Stimulated activated CD4-positive, alpha-beta T cell treated with anti-CD3 and anti-CD28 coated beads, Interleukin-12 subunit alpha, Interleukin-12 subunit beta, amount 100 ng/mL, for 48 hours (primary cell): ENCODE data around the gene FARS2.

Experiments
- DNase-seq, 3 donors: peaks; one replicate each; pipeline ENCODE4 v3.0.0-alpha.2; 2020; ENCODE audit warnings: low read depth in 2 of 3, low spot score in 1 of 3

Gene FARS2

DNA sequence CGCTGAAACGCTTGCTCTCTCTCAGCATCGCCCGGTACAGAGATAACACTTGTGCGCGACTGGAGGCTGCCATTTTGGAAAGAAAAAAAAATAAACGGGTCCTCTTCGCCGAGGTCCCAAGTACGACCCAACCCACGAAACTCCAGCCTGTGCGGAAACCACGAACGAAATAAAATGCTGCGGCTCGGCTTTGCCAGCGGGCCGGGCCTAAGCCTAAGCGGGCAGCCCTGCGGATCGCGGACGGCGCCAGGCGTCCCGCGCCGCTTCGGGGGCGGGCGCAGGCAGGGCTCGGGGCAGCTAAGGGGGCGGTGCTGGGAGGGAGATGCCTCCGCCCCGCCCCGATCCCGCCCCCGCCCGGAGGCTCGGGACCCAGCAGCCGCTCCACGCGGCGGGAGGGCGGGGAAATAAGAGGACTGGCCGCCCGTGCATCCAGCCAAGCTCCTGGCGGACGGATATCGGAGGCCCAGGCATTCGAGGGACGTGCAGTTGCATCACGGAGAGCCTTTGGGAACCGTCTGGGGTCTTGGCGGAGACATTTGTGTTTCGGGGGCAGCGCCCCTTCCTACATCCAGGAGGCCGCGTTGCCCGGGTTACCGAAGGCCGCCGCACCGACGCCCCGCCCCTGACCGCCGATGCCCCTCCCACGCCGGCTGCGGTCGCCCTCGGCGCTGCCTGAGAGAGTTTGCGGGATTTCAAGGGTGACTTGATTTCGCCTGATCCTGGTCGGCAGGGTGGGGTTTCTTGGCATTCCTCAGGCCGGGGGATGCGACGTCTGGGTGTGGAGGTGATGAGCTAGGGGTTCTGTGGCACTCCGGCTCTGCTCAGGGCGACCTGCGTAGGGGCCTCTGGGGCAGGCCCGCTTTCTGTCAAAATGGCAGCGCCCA, at the start of gene FARS2, which contains the start of gene LYRM4:
FARS2 (plus strand) TSS at position 853 of the 884 bp plus-strand sequence.
LYRM4 (minus strand) TSS at position 290 of the 884 bp plus-strand sequence; CDS start at position 73, 217 bp downstream.
- DNase-seq: peak; percentile 78 to 88 (median 81)

DNA sequence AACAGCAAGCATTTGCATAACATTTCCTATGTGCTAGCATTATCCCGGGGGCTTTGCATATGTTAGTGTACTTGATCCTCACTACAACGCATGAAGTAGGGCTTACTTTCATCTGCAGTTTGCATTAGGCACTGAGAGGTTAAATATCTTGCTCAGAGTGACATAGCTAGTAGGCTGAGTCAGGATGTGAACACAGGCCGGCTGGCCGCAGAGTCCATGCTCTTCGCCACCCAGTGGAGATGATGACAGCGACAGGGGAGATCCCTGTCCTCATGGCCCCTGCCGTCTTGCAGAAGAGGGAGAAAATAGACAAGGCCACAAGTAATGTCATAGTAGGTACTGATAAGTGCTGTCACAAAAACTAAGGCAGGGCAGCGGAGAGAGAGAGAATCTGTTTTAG, 47.5 kb upstream of the FARS2 start:
- DNase-seq: no peak

DNA sequence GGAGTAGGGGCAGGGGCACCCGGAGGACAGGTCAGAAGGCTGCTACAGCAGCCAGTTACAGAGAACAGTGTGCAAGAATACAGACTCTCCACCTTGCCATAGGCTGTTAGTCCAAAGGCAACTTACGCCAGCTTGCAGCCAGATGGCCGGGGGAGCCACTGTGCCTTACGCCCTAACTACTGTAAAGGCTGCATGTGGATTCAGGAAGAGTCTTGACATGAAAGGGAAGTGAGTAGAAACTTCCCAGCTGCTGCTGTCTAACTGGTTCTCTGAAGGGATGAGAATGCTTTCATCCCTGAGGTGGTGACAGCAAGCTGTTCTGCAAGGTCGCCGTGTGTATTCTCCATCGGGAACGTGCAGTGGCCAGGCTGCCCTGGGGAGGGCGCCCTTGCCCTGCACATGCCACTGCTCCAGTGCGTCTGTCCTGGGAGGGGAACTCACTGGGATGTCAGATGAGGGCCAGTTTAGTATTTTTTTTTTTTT, 46.7 kb upstream of the FARS2 start:
- peak; percentile 11 to 21 (median 19) for DNase-seq

DNA sequence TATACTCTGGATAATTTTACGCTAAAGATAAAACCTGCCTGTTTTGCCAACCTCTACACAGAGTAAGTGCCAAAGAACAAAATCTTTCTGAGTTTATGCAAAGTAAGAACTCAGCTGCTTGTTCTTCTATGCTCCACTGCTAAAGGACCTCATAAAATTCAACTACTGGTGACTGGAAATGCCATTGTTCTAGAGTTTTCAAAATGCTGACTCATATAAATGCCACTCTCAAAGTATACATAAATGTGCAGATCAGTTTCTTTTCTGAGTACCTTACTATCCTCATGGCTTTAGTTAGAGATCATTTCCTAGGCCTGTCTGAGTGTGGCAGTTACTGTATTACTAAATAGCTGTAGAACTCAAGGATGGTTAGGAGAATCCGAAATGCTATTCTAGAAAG, 46.2 kb upstream of the FARS2 start:
- DNase-seq: no peak

DNA sequence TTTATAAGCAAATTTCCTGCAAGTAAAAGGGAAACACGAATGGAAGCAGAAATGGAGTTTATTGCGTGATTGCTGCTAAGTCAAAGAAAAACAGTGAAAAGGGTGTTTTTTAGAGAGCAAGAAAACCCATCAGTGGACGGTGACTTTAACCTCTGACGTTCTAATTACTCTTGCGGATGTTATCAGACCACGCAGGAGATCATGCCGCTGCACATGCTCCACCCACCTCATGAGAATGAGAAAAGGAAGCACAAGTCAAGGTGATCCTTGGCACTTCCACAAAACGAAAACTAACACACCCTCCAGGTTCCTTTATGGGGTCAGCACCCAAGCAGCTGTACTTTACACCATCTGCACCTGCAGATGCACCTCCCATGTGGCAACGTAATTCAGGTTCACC, 45.5 kb upstream of the FARS2 start:
- DNase-seq: no peak

DNA sequence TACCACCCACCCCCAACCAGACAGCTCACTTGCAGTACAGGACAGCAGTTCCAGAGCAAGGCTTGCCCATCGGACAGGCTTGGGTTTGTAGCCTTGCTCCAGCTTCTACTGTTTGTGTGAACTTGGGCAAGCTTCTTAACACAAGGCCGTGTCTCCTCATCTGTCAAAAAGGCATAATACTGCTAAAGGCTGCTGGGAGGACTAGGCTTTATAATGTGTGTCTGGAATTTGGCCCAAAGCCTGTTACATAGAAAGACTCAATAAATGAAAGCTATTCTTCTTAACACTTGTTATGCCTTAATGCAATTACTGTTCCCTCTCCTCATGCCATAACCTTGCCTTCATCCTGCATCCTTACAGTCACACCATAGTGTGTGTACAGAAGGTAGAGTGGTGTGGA, 44.0 kb upstream of the FARS2 start:
- no peak for DNase-seq

DNA sequence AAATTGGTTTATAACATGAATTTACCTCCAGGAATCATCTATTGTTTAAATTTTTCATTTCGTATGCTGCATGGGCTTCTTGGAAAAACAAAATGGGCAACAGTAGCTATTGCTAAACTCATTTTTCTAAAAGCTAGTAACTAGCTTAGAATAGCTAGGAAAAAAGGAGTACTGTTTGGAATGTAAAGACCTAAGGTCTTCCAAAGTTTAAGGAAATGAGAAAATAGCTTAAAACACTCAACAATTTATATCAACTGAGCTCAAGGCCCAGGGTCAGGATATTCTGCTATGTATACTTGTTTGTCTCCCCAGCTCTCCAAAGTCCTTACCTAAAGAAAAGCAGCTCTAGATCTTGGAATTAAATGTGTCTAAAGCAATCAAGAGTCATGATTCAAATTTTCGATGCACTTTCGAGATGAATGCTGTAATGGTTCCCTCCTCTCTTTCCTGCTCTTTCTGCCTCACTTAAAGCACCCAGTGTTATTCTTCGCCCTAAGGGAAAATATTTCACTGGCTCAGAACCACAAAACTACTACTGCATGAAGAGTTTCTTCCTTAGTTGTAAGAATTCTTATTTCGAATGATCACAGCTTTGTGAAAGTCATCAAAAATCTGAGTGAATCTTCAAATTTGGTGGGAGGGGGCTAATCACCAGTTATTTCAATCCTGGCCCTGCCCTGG, 42.2 kb upstream of the FARS2 start:
- no peak for DNase-seq

DNA sequence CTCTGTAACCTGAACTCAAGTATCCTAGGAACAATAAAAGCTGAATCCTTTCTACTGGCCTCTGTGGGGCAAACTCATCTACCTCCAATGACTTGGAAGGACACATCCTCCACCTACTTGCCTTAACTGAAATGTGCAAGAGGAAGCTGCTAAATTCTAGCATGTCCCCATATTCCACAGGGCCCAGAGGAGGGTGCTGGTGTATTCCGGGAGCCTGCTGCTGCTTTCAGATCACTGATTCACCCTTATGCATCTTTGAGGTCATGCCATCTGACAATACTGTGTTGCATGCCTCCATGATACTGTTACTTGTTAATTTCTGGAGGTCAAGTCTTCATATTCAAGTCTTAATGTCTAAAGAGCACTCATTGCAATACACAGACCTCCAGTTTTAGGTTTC, 40.9 kb upstream of the FARS2 start:
- no peak for DNase-seq

DNA sequence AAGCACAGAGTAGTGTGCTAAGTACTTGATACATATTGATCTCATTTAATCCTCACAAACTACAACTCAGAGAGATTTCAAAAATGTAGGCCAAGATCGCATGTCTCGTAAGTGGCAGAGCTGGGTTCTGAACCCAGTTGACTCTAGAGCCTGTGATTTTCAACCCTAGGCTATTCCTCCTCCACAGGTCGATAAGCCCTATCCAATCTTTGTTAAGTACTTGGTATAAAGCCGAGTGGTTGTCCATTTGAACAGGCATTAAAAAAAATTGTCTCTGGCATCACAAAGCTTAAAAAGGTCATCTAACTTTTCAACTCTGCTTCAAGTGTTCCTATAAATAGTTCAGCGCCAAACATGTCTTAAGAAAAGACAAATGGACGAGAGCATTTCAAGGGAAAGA, 38.0 kb upstream of the FARS2 start:
- DNase-seq: no peak

DNA sequence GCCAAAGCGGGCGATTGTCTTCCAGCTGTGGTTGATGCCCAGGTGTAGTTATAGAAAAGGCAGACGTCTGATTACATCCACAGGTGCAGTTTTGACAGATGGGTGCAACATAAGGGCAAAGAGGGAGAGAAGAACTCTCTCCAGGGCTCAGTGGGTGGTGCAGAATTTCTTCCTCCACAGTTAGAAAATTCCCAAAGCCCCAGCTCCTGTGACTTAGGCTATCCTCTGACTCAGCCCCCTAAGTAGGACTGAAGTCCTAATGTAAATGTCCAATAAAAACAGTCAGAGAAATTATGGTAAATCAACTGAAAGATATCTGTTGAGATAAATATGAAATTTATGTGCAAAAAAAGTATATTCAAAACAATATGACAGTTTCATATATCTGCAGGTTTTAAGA, 32.0 kb upstream of the FARS2 start:
- DNase-seq: no peak

DNA sequence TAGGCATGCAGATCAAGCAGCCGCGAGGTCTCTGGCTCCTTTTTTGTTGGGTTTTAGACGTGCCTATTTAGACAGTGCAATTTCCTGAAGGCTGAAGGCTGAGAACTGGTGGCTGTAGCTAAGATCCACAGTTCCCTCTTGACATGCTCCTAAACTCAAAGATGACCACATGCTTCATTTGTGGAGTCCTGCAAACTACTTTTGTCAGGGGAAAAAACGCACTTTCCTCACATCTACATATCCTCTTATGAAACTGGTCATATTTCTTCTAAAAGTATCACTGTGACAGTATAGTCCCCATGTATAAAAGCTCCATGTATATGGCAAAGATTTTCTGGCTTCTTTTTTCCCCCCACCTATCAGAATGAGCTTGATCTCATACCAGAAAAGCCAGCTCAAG, 31.2 kb upstream of the FARS2 start:
- DNase-seq: no peak

DNA sequence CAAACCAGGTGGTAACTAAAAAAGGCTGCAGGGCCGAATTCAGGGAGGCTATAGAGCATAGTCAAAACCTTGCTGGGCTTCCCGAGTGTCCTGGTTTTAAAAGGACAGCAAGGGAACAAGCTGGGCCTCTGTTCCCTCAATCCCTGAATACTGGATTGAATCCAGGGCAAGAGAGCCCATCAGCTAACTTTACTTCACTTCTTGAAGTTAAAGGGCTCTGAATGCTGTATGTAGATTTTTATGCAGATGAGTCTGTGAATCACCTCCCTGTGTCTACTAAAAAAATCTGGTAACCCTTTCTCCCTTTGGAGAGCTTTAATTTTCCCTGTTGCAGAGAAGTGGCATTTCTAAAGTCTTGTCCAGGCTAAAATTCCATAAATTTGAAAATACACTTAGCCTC, 30.0 kb upstream of the FARS2 start:
- no peak for DNase-seq

DNA sequence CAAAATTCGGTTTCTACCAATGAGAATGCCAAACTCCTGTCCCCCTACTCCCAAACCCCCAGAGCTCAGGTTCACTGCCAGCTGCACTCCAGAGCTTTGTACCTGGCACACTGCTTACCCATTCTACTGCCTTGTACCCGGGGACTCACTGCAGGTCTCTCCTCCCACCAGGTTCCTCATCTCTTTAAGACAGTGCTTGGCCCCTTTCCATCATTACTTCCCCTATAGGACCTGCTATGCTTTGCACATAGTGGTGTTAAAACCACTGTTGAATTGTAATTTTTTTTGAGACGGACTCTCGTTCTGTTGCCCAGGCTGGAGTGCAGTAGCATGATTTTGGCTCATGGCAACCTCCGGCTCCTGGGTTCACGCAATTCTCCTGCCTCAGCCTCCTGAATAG, 26.4 kb upstream of the FARS2 start:
- no peak for DNase-seq

DNA sequence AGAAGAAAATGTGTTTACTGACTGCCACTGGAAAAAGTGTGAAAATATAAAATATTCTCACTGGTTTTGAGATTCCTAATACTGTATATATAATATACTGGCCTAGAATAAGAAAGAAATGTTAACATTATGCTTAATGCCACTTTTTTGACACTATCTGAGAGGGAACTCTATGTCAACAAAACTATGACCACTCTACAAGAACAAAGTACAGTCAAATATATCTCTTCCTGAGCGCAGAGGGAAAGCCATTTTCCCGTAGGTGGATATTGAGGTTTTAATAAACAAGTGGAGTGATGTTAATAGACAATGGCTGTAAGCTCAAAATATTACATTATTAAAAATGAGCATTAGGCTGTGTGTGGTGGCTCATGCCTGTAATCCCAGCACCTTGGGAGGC, 25.5 kb upstream of the FARS2 start:
- DNase-seq: no peak

DNA sequence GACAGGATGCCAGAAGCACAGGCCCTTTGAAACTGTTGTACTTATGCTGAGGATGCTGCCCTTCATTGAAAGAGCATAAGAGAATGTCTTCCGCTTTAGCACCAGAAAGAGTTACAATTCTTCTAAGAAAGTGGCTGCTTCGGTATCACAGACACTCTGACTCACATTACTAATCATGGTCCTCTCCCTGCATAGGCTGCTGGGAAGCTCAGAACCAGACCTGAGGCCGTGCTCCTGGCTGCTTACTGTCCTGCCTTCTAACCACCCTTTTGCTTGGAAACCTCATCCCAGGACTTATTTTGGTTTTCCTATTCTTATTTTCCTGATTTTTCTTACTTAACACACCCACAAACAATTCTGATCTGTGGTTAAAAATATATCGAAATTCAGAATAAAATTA, 23.5 kb upstream of the FARS2 start:
- DNase-seq: no peak

DNA sequence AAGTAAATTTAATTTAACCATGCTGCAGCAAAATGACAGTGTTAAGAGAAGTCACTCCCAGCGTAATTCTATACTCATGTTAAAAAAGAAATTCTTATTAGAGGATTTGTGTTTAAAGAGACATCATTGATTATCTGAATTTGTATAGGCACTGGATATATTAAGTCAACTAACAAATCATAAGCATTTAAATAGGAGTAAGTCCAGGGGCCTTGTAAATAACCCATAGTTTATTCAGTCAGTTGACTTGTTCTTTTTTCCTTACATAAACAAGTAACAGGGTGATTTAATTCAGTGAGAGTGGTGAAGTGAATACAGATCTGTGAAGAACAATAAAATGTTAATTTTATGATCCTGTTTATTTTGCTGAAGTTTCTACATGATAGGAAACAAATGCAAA, 23.0 kb upstream of the FARS2 start:
- no peak for DNase-seq

DNA sequence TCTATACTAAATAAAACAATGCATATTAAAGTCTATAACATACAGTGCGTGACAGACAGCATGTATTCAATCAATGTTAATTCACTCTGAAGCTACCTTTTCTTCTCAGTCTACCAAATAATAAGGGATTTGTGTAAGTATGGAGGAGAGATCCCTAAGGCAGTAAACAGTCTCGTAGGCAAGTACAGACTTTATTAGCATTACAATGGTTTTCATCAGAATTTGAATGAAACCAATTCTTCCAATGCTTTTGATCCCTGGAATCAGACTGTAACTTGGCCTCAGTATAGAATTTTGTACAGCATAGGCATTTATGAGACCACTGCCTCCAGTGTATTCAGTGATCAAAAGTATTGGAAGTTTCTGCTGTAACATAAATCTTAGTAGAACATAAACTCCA, 20.1 kb upstream of the FARS2 start:
- no peak for DNase-seq

DNA sequence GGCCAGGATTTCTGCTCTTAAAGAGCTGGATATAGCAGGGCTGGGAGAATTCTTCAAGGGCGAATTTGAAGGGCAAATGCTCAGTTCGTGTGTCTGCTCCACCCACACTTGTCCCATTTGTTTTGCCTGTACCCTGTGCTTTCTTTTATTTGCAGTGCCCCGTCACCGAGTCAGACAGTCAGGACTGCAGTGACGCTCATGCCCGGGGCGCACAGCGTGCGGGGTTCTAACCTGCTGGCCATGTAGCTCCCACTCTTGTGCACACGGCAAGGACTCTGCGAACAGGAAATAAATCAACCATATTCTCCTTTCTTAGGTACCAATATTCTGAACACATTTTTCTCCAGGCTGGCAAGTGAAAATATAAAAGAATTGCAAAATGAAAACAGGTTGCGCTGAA, 18.2 kb upstream of the FARS2 start:
- no peak for DNase-seq

DNA sequence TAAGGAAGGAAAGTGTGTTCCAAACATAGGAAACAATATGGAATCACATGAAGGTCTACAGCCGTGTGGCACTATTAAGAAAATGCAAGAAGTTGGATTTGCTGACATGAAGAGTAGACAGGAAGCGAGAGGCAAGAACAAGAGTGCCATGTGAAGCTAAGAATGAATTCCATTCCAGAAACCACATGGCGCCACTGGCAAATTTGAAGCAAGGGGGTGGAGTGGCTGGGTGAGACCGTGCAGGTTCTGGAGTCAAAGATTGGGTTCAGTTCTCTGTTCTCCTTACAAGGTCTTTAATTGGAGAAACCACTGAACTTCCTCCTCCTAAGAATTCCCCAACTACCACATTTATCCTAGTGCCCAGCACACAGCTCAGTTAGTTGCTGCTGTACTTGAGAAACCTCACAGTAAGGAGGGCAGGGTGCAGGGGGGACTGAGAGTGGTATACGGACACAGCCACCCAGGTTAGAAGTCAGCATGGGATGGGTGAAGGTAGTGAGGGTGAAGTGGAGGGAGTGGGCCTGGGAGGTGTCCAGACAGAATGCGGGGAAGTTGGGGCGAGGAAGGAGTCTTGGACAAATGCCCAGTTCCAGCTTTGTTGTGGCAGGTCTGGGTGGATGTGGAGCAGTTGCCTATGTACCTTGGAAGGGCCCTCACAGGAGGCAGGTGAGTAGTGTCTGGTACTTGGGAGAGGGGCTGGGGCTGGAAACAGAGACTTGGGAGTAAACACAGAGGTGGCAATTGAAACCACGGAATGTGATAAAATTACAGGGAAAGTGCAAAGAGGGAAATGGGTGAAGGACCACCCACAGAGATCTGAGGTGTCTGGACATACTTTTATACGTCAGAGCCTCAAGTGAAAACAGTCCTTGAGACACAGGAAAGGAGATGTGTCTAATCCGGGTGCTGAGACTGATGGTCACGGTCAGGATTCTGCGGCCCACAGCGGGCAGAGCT, 14.9 kb upstream of the FARS2 start:
- no peak for DNase-seq

DNA sequence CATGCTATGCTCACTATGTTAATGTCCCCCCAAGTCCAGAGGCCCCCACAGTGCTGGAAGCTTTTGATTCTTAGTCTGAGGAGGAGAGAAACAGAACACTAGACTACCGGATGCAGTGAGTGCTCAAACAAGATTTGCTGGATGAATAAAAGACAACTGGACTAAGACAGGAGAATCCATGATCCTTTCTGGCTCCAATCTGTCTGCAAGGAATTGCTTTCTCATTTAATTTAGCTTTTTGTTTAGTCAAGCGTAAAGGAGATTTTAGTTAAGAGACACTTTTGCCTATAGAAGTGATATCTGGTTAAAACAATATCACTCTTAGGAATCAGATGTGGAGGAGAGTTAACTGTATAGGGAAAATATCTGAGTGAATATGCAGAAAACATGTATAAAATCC, 14.1 kb upstream of the FARS2 start:
- no peak for DNase-seq
